HepG2 (cell line): ENCODE measurements around the gene ZBTB2. TPM values are rescaled to one million over a fixed set of nuclear protein-coding genes. Genes with fewer than 3 reads are reported as not detected.

Source experiments
- ARID2 ChIP-seq: sonication (generic); formaldehyde crosslinking; IDR thresholded peaks from 2 replicates; pipeline ENCODE4 v1.8.1; 2022; ENCODE audit warnings: mild to moderate bottlenecking, missing genetic modification reagents, borderline replicate concordance
- CCDC6 ChIP-seq: sonication (generic); formaldehyde crosslinking; IDR thresholded peaks from 2 replicates; pipeline ENCODE4 v1.8.1; 2022; ENCODE audit warnings: mild to moderate bottlenecking, missing genetic modification reagents, moderate library complexity
- ETS1 ChIP-seq: sonication (generic); formaldehyde crosslinking; IDR thresholded peaks from 2 replicates; pipeline ENCODE4 v1.4.0; 2020; ENCODE audit warnings: missing genetic modification reagents
- FLYWCH1 ChIP-seq: sonication (generic); formaldehyde crosslinking; IDR thresholded peaks from 2 replicates; pipeline ENCODE4 v1.8.1; 2023; ENCODE audit warnings: mild to moderate bottlenecking, missing genetic modification reagents
- HNRNPLL ChIP-seq: fragments of 200-400 bp; formaldehyde crosslinking; IDR thresholded peaks from 2 replicates; pipeline ENCODE4 v1.6.1; 2017; ENCODE audit warnings: mild to moderate bottlenecking, low read depth, low read length; ENCODE audit not compliant: poor library complexity, severe bottlenecking
- KAT7 ChIP-seq: IDR thresholded peaks from 2 replicates; pipeline ENCODE4 v1.6.1; 2018; ENCODE audit warnings: borderline replicate concordance, missing compliant biosample characterization
- TIGD3 ChIP-seq: sonication (generic); formaldehyde crosslinking; IDR thresholded peaks from 2 replicates; pipeline ENCODE4 v1.5.1; 2020; ENCODE audit warnings: mild to moderate bottlenecking, missing genetic modification reagents, borderline replicate concordance
- TSC22D2 ChIP-seq: sonication (generic); formaldehyde crosslinking; IDR thresholded peaks from 2 replicates; pipeline ENCODE4 v1.5.1; 2020; ENCODE audit warnings: missing genetic modification reagents, mild to moderate bottlenecking, borderline replicate concordance
- ZNF20 ChIP-seq: sonication (generic); formaldehyde crosslinking; IDR thresholded peaks from 2 replicates; pipeline ENCODE4 v1.4.0; 2020; ENCODE audit warnings: mild to moderate bottlenecking, moderate library complexity, missing genetic modification reagents
- ZNF713 ChIP-seq: sonication (generic); formaldehyde crosslinking; IDR thresholded peaks from 2 replicates; pipeline ENCODE4 v1.4.0; 2020; ENCODE audit warnings: mild to moderate bottlenecking, missing genetic modification reagents
- ZNF740 ChIP-seq: sonication (generic); formaldehyde crosslinking; IDR thresholded peaks from 2 replicates; pipeline ENCODE4 v1.4.0; 2020; ENCODE audit warnings: missing genetic modification reagents
- polyA plus RNA-seq, 8 experiments: library from polyadenylated mRNA; depleted of rRNA in 3 of 8; stranded (reverse) in 7 of 8; unstranded in 1 of 8; fragments of >200 nt; fragmentation: Illumina TruSeq in 4 of 8; extraction: Trizol in 4 of 8; gene quantifications; 2 replicates each; pipeline versions ENCODE4 v1.2.1 to v1.2.3, GENCODE V29; 2011 to 2016; ENCODE audit warnings: low read depth in 4 of 8, missing spikeins in 1 of 8, mixed read lengths in 1 of 8; ENCODE audit not compliant: insufficient read depth in 1 of 8
- total RNA-seq, 5 experiments: library from RNA; depleted of rRNA; stranded (reverse); fragments of >200 nt; fragmentation: Illumina TruSeq; extraction: Trizol; gene quantifications; 2 replicates each; pipeline ENCODE4 v1.2.3, GENCODE V29; 2016; ENCODE audit warnings: low read depth in 1 of 5
- TF ChIP-seq, protein P1 (sequence below): sonication (generic); formaldehyde crosslinking; IDR thresholded peaks from 2 replicates; pipeline ENCODE4 v1.5.0; 2020; ENCODE audit warnings: missing genetic modification reagents
- TF ChIP-seq, protein P2 (sequence below): sonication (generic); formaldehyde crosslinking; IDR thresholded peaks from 2 replicates; pipeline ENCODE4 v1.4.0; 2020; ENCODE audit warnings: mild to moderate bottlenecking, missing genetic modification reagents
- TF ChIP-seq, protein P3 (sequence below): IDR thresholded peaks from 2 replicates; pipeline ENCODE4 v1.6.1; 2012; ENCODE audit warnings: inconsistent platforms
- TF ChIP-seq, protein P4 (sequence below): sonication (generic); formaldehyde crosslinking; IDR thresholded peaks from 2 replicates; pipeline ENCODE4 v1.5.1; 2020; ENCODE audit warnings: mild to moderate bottlenecking, missing genetic modification reagents
- TF ChIP-seq, protein P5 (sequence below): fragments of 450-650 bp; IDR thresholded peaks from 2 replicates; pipeline ENCODE4 v1.6.1; 2016

The ZBTB2 gene
- total and polyA plus RNA-seq, 2 of the 13 experiments (the other 11 are each of a cell fraction or from before 2014, with no cell fraction given), result 15.4 to 22.8 TPM

DNA sequence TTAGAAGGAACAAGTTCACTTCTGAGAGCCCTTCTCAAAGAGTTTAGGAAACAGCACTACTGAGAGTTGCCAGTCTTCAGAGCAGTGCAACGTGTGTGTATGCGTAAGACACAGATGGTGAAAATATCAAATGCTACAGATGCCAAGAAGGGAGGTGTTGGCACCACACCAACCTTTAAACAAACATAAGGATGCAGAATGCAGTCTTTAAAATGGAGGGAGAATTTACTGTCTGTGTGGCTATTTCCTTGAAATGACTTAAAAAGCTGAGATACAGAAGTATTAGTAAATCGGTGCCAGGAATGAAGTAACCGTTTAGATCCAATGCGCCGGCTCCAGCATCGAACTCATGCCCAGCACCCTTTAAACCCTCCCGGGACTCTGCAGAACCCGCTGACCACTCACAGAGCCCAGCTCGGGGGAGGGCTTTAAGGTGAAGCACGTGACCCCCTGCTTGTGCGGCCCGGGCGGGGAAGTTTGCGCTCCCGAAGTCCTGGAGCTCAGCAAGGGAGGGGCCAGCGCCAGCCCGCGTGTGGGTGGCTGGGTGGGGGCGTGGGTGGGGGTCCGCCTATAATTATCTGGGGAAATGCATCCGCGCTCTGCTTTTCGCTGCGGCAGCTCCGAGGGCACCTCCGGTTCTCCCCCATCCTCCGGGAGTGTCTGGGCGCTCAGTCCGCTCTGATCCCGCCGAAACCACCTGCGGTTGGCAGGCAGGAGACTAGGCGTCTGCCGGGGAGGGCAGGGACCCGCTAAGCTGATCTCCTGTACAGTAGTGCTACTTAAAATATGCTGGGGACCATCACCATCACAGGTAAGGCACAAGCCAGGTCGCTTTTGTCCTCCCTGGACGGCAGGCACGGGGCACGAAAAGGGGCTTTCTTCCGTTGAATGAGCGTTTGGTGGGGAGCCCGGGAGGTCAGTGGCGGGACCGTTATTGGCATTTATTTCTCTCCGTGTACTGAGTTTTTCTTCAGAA is 66.0 kb downstream of the ZBTB2 start (continued):
- no peak for TF ChIP-seq ZNF713
- no peak for TF ChIP-seq KAT7
- TF ChIP-seq, protein P1, sequence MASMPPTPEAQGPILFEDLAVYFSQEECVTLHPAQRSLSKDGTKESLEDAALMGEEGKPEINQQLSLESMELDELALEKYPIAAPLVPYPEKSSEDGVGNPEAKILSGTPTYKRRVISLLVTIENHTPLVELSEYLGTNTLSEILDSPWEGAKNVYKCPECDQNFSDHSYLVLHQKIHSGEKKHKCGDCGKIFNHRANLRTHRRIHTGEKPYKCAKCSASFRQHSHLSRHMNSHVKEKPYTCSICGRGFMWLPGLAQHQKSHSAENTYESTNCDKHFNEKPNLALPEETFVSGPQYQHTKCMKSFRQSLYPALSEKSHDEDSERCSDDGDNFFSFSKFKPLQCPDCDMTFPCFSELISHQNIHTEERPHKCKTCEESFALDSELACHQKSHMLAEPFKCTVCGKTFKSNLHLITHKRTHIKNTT (CRISPR knock-in tag), result no peak
- no peak for TF ChIP-seq ETS1 (CRISPR knock-in tag)
- no peak for TF ChIP-seq TSC22D2
- TF ChIP-seq, protein P2, sequence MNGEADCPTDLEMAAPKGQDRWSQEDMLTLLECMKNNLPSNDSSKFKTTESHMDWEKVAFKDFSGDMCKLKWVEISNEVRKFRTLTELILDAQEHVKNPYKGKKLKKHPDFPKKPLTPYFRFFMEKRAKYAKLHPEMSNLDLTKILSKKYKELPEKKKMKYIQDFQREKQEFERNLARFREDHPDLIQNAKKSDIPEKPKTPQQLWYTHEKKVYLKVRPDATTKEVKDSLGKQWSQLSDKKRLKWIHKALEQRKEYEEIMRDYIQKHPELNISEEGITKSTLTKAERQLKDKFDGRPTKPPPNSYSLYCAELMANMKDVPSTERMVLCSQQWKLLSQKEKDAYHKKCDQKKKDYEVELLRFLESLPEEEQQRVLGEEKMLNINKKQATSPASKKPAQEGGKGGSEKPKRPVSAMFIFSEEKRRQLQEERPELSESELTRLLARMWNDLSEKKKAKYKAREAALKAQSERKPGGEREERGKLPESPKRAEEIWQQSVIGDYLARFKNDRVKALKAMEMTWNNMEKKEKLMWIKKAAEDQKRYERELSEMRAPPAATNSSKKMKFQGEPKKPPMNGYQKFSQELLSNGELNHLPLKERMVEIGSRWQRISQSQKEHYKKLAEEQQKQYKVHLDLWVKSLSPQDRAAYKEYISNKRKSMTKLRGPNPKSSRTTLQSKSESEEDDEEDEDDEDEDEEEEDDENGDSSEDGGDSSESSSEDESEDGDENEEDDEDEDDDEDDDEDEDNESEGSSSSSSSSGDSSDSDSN (CRISPR knock-in tag), result peak; percentile 64
- TF ChIP-seq TIGD3, result no peak
- TF ChIP-seq ZNF20 (CRISPR knock-in tag), result peak; percentile 63; the same call in 1 of the 2 replicates
- TF ChIP-seq ARID2 (CRISPR knock-in tag), result no peak
- TF ChIP-seq CCDC6 (CRISPR knock-in tag), result no peak
- no peak for TF ChIP-seq ZNF740 (CRISPR knock-in tag)
- no peak for TF ChIP-seq FLYWCH1 (CRISPR knock-in tag)
- TF ChIP-seq, protein P3, sequence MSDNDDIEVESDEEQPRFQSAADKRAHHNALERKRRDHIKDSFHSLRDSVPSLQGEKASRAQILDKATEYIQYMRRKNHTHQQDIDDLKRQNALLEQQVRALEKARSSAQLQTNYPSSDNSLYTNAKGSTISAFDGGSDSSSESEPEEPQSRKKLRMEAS, result peak; percentile 80
- TF ChIP-seq HNRNPLL, result peak; percentile 65
- TF ChIP-seq, protein P4, sequence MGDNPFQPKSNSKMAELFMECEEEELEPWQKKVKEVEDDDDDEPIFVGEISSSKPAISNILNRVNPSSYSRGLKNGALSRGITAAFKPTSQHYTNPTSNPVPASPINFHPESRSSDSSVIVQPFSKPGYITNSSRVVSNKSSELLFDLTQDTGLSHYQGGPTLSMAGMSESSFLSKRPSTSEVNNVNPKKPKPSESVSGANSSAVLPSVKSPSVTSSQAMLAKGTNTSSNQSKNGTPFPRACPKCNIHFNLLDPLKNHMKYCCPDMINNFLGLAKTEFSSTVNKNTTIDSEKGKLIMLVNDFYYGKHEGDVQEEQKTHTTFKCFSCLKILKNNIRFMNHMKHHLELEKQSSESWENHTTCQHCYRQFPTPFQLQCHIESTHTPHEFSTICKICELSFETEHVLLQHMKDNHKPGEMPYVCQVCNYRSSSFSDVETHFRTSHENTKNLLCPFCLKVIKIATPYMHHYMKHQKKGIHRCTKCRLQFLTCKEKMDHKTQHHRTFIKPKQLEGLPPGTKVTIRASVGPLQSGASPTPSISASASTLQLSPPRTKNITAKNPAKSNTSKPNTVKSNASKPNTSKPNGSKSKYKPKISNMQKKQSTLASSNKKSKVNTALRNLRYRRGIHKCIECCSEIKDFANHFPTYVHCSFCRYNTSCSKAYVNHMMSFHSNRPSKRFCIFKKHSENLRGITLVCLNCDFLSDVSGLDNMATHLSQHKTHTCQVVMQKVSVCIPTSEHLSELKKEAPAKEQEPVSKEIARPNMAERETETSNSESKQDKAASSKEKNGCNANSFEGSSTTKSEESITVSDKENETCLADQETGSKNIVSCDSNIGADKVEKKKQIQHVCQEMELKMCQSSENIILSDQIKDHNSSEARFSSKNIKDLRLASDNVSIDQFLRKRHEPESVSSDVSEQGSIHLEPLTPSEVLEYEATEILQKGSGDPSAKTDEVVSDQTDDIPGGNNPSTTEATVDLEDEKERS (CRISPR knock-in tag), result no peak
- TF ChIP-seq, protein P5, sequence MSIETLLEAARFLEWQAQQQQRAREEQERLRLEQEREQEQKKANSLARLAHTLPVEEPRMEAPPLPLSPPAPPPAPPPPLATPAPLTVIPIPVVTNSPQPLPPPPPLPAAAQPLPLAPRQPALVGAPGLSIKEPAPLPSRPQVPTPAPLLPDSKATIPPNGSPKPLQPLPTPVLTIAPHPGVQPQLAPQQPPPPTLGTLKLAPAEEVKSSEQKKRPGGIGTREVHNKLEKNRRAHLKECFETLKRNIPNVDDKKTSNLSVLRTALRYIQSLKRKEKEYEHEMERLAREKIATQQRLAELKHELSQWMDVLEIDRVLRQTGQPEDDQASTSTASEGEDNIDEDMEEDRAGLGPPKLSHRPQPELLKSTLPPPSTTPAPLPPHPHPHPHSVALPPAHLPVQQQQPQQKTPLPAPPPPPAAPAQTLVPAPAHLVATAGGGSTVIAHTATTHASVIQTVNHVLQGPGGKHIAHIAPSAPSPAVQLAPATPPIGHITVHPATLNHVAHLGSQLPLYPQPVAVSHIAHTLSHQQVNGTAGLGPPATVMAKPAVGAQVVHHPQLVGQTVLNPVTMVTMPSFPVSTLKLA, result no peak
